Stimulated activated naive B cell treated with anti-CD40 and anti-IgM and Interleukin-4, amounts not matched to agents 10 μg/mL and 1 μg/mL and 100 μg/mL, for 72 hours (primary cell): ENCODE data around the gene E2F1.

ENCODE experiments used
- ATAC-seq, 2 donors: fragments of 150-1000 bp; cut with Tn5 transposase; replicated peaks; 2 replicates each; pipeline ENCODE4 v1.10.0; 2021; ENCODE audit warnings: moderate library complexity in 1 of 2
- DNase-seq: peaks from one replicate; pipeline ENCODE4 v3.0.0; 2021
- H3K27ac Mint-ChIP-seq: one replicate; pipeline ENCODE4 v1.8.0; 2022; ENCODE audit warnings: mild to moderate bottlenecking, mixed read lengths
- H3K27me3 Mint-ChIP-seq, 2 donors: one replicate each; pipeline ENCODE4 v1.8.0; 2022; ENCODE audit warnings: mixed read lengths in 2 of 2
- H3K36me3 Mint-ChIP-seq, 2 donors: one replicate each; pipeline ENCODE4 v1.8.0; 2022; ENCODE audit warnings: mixed read lengths in 2 of 2, mild to moderate bottlenecking in 1 of 2
- H3K4me1 Mint-ChIP-seq, 2 donors: one replicate each; pipeline ENCODE4 v1.8.0; 2022; ENCODE audit warnings: mixed read lengths in 2 of 2, mild to moderate bottlenecking in 1 of 2
- H3K4me3 Mint-ChIP-seq, 2 donors: one replicate each; pipeline ENCODE4 v1.8.0; 2022; ENCODE audit warnings: mild to moderate bottlenecking in 2 of 2, mixed read lengths in 2 of 2, moderate library complexity in 1 of 2
- H3K9me3 Mint-ChIP-seq, 2 donors: one replicate each; pipeline ENCODE4 v1.8.0; 2022; ENCODE audit warnings: mixed read lengths in 2 of 2, mild to moderate bottlenecking in 1 of 2

E2F1 gene

GRCh38 chr20:33675136-33675959, 10.8 kb downstream of the E2F1 start:
- Mint-ChIP-seq H3K4me3 (peak overlapping the region; percentile 55 to 70), H3K4me1 (peaks cover 19 to 36% of the 10 kb centered on the region in 2 donors)

GRCh38 chr20:33674294-33675135, 11.7 kb downstream of the E2F1 start, which contains the start of gene NECAB3:
TSS of gene NECAB3 (minus strand) at chr20:33674428. CDS start at chr20:33674352, 76 bp downstream.
- Mint-ChIP-seq H3K4me1 (peaks cover 18 to 28% of the 10 kb centered on the region in 2 donors), H3K9me3 (no peaks in the 10 kb centered on the region), H3K4me3 (peak within 1 kb of the TSS; percentile 91), H3K27me3 (peaks cover 0 to 6% of the 10 kb centered on the region in 2 donors), H3K36me3 (peaks cover 16% of the 10 kb centered on the region in 2 donors), H3K27ac (peak within 1 kb of the TSS; percentile 88)
- DNase-seq (peak; percentile 61), ATAC-seq (peak; percentile 87 to 89)

More at GRCh38 chr20:33675136-33675959, 10.8 kb downstream of the E2F1 start:
- H3K27ac Mint-ChIP-seq, result peak overlapping the region; percentile 33
- H3K36me3 Mint-ChIP-seq, result peaks cover 16% of the 10 kb centered on the region in 2 donors
- no peak for ATAC-seq
- no peak for DNase-seq
- no peaks in the 10 kb centered on the region for H3K9me3 Mint-ChIP-seq
- peaks cover 0 to 6% of the 10 kb centered on the region in 2 donors for H3K27me3 Mint-ChIP-seq

- ATAC-seq (peak; percentile 70), DNase-seq (no peak)
- H3K27me3 Mint-ChIP-seq, result peaks cover 0 to 6% of the 10 kb centered on the region in 2 donors
- peaks cover 15 to 20% of the 10 kb centered on the region in 2 donors for H3K4me1 Mint-ChIP-seq
- H3K9me3 Mint-ChIP-seq, result no peaks in the 10 kb centered on the region
- H3K36me3 Mint-ChIP-seq, result peaks cover 16% of the 10 kb centered on the region in 2 donors
- peak overlapping the region; percentile 91 for H3K4me3 Mint-ChIP-seq
- peak overlapping the region; percentile 88 for H3K27ac Mint-ChIP-seq
Observed at GRCh38 chr20:33673410-33674293, 12.5 kb downstream of the E2F1 start.

GRCh38 chr20:33673114-33673409, 13.1 kb downstream of the E2F1 start:
- peaks cover 19 to 20% of the 10 kb centered on the region in 2 donors for H3K4me1 Mint-ChIP-seq
- H3K27ac Mint-ChIP-seq, result peak overlapping the region; percentile 88

GRCh38 chr20:33672426-33673113, 13.6 kb downstream of the E2F1 start:
- H3K4me1 Mint-ChIP-seq, result peaks cover 20 to 21% of the 10 kb centered on the region in 2 donors
- no peak overlapping the region for H3K27ac Mint-ChIP-seq
- H3K9me3 Mint-ChIP-seq, result no peaks in the 10 kb centered on the region
- peaks cover 14 to 16% of the 10 kb centered on the region in 2 donors for H3K36me3 Mint-ChIP-seq
- DNase-seq, result no peak
- no peak for ATAC-seq
- H3K27me3 Mint-ChIP-seq, result peaks cover 0 to 6% of the 10 kb centered on the region in 2 donors
- peak overlapping the region; percentile 91 for H3K4me3 Mint-ChIP-seq

More at GRCh38 chr20:33673114-33673409, 13.1 kb downstream of the E2F1 start:
- Mint-ChIP-seq H3K27me3 (peaks cover 0 to 6% of the 10 kb centered on the region in 2 donors), H3K4me3 (peak overlapping the region; percentile 91), H3K36me3 (peaks cover 16% of the 10 kb centered on the region in 2 donors), H3K9me3 (no peaks in the 10 kb centered on the region)
- no peak for ATAC-seq
- no peak for DNase-seq

- H3K4me1 Mint-ChIP-seq, result peaks cover 22 to 24% of the 10 kb centered on the region in 2 donors
- H3K36me3 Mint-ChIP-seq, result peaks cover 9 to 10% of the 10 kb centered on the region in 2 donors
Observed at GRCh38 chr20:33671573-33672288, 14.5 kb downstream of the E2F1 start.

GRCh38 chr20:33670715-33671499, 15.3 kb downstream of the E2F1 start:
- H3K4me3 Mint-ChIP-seq, result no peak overlapping the region
- H3K36me3 Mint-ChIP-seq, result peaks cover 2 to 3% of the 10 kb centered on the region in 2 donors
- H3K27ac Mint-ChIP-seq, result no peak overlapping the region
- ATAC-seq (no peak), DNase-seq (no peak)
- H3K27me3 Mint-ChIP-seq, result peaks cover 0 to 6% of the 10 kb centered on the region in 2 donors
- peaks cover 26 to 30% of the 10 kb centered on the region in 2 donors for H3K4me1 Mint-ChIP-seq
- no peaks in the 10 kb centered on the region for H3K9me3 Mint-ChIP-seq

More at GRCh38 chr20:33671573-33672288, 14.5 kb downstream of the E2F1 start:
- Mint-ChIP-seq H3K4me3 (no peak overlapping the region), H3K27me3 (peaks cover 0 to 6% of the 10 kb centered on the region in 2 donors), H3K27ac (no peak overlapping the region), H3K9me3 (no peaks in the 10 kb centered on the region)
- ATAC-seq (no peak), DNase-seq (no peak)

GRCh38 chr20:33669873-33670640, 16.1 kb downstream of the E2F1 start:
- ATAC-seq, result no peak
- peaks cover 0 to 3% of the 10 kb centered on the region in 2 donors for H3K36me3 Mint-ChIP-seq
- H3K4me3 Mint-ChIP-seq, result no peak overlapping the region
- peaks cover 0 to 6% of the 10 kb centered on the region in 2 donors for H3K27me3 Mint-ChIP-seq
- DNase-seq, result no peak
- no peak overlapping the region for H3K27ac Mint-ChIP-seq
- H3K9me3 Mint-ChIP-seq, result no peaks in the 10 kb centered on the region
- H3K4me1 Mint-ChIP-seq, result peaks cover 25 to 34% of the 10 kb centered on the region in 2 donors

- H3K4me3 Mint-ChIP-seq, result no peak overlapping the region
- H3K27me3 Mint-ChIP-seq, result peaks cover 0 to 6% of the 10 kb centered on the region in 2 donors
- no peak for ATAC-seq
- no peaks in the 10 kb centered on the region for H3K9me3 Mint-ChIP-seq
- no peak for DNase-seq
- no peak overlapping the region for H3K27ac Mint-ChIP-seq
- H3K36me3 Mint-ChIP-seq, result peaks cover 0 to 3% of the 10 kb centered on the region in 2 donors
- H3K4me1 Mint-ChIP-seq, result peaks cover 30 to 42% of the 10 kb centered on the region in 2 donors
Observed at GRCh38 chr20:33669224-33669623, 17.0 kb downstream of the E2F1 start.

GRCh38 chr20:33668466-33669155, 17.6 kb downstream of the E2F1 start:
- Mint-ChIP-seq H3K27me3 (peaks cover 0 to 6% of the 10 kb centered on the region in 2 donors), H3K9me3 (no peaks in the 10 kb centered on the region), H3K36me3 (peaks cover 0 to 3% of the 10 kb centered on the region in 2 donors), H3K4me1 (peaks cover 30 to 45% of the 10 kb centered on the region in 2 donors), H3K4me3 (peak overlapping the region; percentile 85 to 86), H3K27ac (no peak overlapping the region)
- DNase-seq (no peak), ATAC-seq (no peak)
